ENCODE measurements around the gene CD320. TPM values are rescaled to one million over a fixed set of nuclear protein-coding genes. Genes with fewer than 3 reads are reported as not detected.

Gene CD320
- total and polyA plus RNA-seq, 2 of the 8 experiments (the other 6 are each of a cell fraction or from before 2014, with no cell fraction given), result 80.4 to 157 TPM

- TF ChIP-seq CHD7 (IDR thresholded peaks at IDR 0.05; ENCODE audit: insufficient replicate concordance, low read length) (no peak), SRF (IDR thresholded peaks at IDR 0.05; ENCODE audit: low read depth, low read length) (no peak), SAP30 (IDR thresholded peaks at IDR 0.05; ENCODE audit: insufficient read depth, insufficient replicate concordance, low read length) (no peak), JUND (IDR thresholded peaks at IDR 0.05; ENCODE audit: low read length) (no peak), ATF3 (IDR thresholded peaks at IDR 0.05; ENCODE audit: insufficient read depth, low read depth, low read length) (no peak), USF2 (IDR thresholded peaks at IDR 0.05; ENCODE audit: low read length) (no peak), CBX8 (IDR thresholded peaks at IDR 0.05; ENCODE audit: borderline replicate concordance, low read depth, low read length) (no peak), PHF8 (conservative IDR thresholded peaks at IDR 0.05; ENCODE audit: low read depth, low read length) (no peak)
Observed at GRCh38 chr19:8304841-8305621, 3.1 kb downstream of the CD320 start (continued).

Data from H1 (cell line).